ENCODE measurements around the gene ZNF141.

The ZNF141 gene

GRCh38 chr4:304969-305680 lies 32.5 kb upstream of the ZNF141 start, which contains the start of gene ZNF732:
Gene ZNF732 (minus strand): TSS chr4:305474. CDS start chr4:305310, 164 bp downstream.
- Histone ChIP-seq H3K27ac (no peak within 1 kb of the TSS), H2AFZ (ENCODE audit: low read depth) (no peak within 1 kb of the TSS), H3K36me3 (ENCODE audit: insufficient read depth) (no peaks in the 10 kb centered on the region), H4K20me1 (ENCODE audit: insufficient read depth) (no peaks in the 10 kb centered on the region), H3K27me3 (ENCODE audit: insufficient read depth, low read depth) (no peaks in the 10 kb centered on the region), H3K9ac (no peak within 1 kb of the TSS), H3K4me2 (no peak within 1 kb of the TSS), H3K4me1 (ENCODE audit: low read depth, poor library complexity, severe bottlenecking) (no peaks in the 10 kb centered on the region), H3K79me2 (ENCODE audit: insufficient read depth, low read depth) (no peaks in the 10 kb centered on the region), H3K4me3 (IDR thresholded peaks at IDR 0.05; ENCODE audit: insufficient read depth, low read depth, low read length) (no peak within 1 kb of the TSS)
- no peak for TF ChIP-seq CTCF (conservative IDR thresholded peaks at IDR 0.05; ENCODE audit: low read depth, low read length)

GRCh38 chr4:306551-306961 lies 31.1 kb upstream of the ZNF141 start:
- no peak overlapping the region for H2AFZ ChIP-seq (ENCODE audit: low read depth)
- H3K4me3 ChIP-seq (IDR thresholded peaks at IDR 0.05; ENCODE audit: insufficient read depth, low read depth, low read length): no peak overlapping the region
- no peak overlapping the region for H3K9ac ChIP-seq
- no peaks in the 10 kb centered on the region for H3K36me3 ChIP-seq (ENCODE audit: insufficient read depth)
- no peak overlapping the region for H3K27ac ChIP-seq
- H3K27me3 ChIP-seq (ENCODE audit: insufficient read depth, low read depth): no peaks in the 10 kb centered on the region
- no peak for TF ChIP-seq CTCF (conservative IDR thresholded peaks at IDR 0.05; ENCODE audit: low read depth, low read length)
- no peak overlapping the region for H3K4me2 ChIP-seq
- no peaks in the 10 kb centered on the region for H3K79me2 ChIP-seq (ENCODE audit: insufficient read depth, low read depth)
- H3K4me1 ChIP-seq (ENCODE audit: low read depth, poor library complexity, severe bottlenecking): no peaks in the 10 kb centered on the region
- no peaks in the 10 kb centered on the region for H4K20me1 ChIP-seq (ENCODE audit: insufficient read depth)

GRCh38 chr4:309807-310206 lies 27.8 kb upstream of the ZNF141 start:
- no peak overlapping the region for H3K4me3 ChIP-seq (IDR thresholded peaks at IDR 0.05; ENCODE audit: insufficient read depth, low read depth, low read length)
- no peak overlapping the region for H3K9ac ChIP-seq
- no peak overlapping the region for H3K4me2 ChIP-seq
- H3K79me2 ChIP-seq (ENCODE audit: insufficient read depth, low read depth): no peaks in the 10 kb centered on the region
- TF ChIP-seq CTCF (conservative IDR thresholded peaks at IDR 0.05; ENCODE audit: low read depth, low read length): no peak
- H3K36me3 ChIP-seq (ENCODE audit: insufficient read depth): no peaks in the 10 kb centered on the region
- no peaks in the 10 kb centered on the region for H4K20me1 ChIP-seq (ENCODE audit: insufficient read depth)
- no peak overlapping the region for H3K27ac ChIP-seq
- H3K27me3 ChIP-seq (ENCODE audit: insufficient read depth, low read depth): no peaks in the 10 kb centered on the region
- no peak overlapping the region for H2AFZ ChIP-seq (ENCODE audit: low read depth)
- no peaks in the 10 kb centered on the region for H3K4me1 ChIP-seq (ENCODE audit: low read depth, poor library complexity, severe bottlenecking)

GRCh38 chr4:314296-314903 lies 23.2 kb upstream of the ZNF141 start:
- no peaks in the 10 kb centered on the region for H4K20me1 ChIP-seq (ENCODE audit: insufficient read depth)
- H3K36me3 ChIP-seq (ENCODE audit: insufficient read depth): no peaks in the 10 kb centered on the region
- H3K4me3 ChIP-seq (IDR thresholded peaks at IDR 0.05; ENCODE audit: insufficient read depth, low read depth, low read length): no peak overlapping the region
- H3K27ac ChIP-seq: no peak overlapping the region
- no peaks in the 10 kb centered on the region for H3K27me3 ChIP-seq (ENCODE audit: insufficient read depth, low read depth)
- no peak overlapping the region for H2AFZ ChIP-seq (ENCODE audit: low read depth)
- no peak overlapping the region for H3K4me2 ChIP-seq
- H3K9ac ChIP-seq: no peak overlapping the region
- TF ChIP-seq CTCF (conservative IDR thresholded peaks at IDR 0.05; ENCODE audit: low read depth, low read length): no peak
- H3K4me1 ChIP-seq (ENCODE audit: low read depth, poor library complexity, severe bottlenecking): no peaks in the 10 kb centered on the region
- no peaks in the 10 kb centered on the region for H3K79me2 ChIP-seq (ENCODE audit: insufficient read depth, low read depth)
